HEK293 (cell line): Measurements from ENCODE around the gene CXXC5.
"Not testable (repeated sequence)": the region's sequence is repeated elsewhere in the genome, so short reads cannot be mapped to it uniquely, and the experiment has no call there.

Source experiments
- CTCF ChIA-PET: fragments of 350-600 bp; formaldehyde crosslinking; extraction: SDS; loops from one replicate; lab custom pipeline; 2021; ENCODE audit warnings: antibody characterized with exemption; lab: Yijun Ruan, JAX
- POLR2A ChIA-PET: fragments of 300-600 bp; formaldehyde crosslinking; extraction: SDS; loops from one replicate; lab custom pipeline; 2020; ENCODE audit warnings: antibody characterized with exemption, inconsistent platforms; lab: Yijun Ruan, JAX
- H3K27ac ChIP-seq: fragments of 200-500 bp; sonication (Bioruptor generic); 2 replicates; pipeline ENCODE4 v1.5.1; 2014; ENCODE audit warnings: low read depth, low read length, control low read depth, inconsistent platforms; ENCODE audit errors: extremely low read depth
- H3K36me3 ChIP-seq, 2 experiments: fragments of 200-500 bp in 1 of 2; sonication (Bioruptor generic) in 1 of 2; 1 replicate in 1 of 2; 2 replicates in 1 of 2; pipeline ENCODE4 v1.5.1; 2014 to 2017; ENCODE audit warnings: inconsistent platforms in 2 of 2, low read length in 2 of 2; ENCODE audit not compliant: control insufficient read depth in 2 of 2, insufficient read depth in 1 of 2
- H3K4me1 ChIP-seq: fragments of 200-500 bp; sonication (Bioruptor generic); 2 replicates; pipeline ENCODE4 v1.5.1; 2014; ENCODE audit warnings: mild to moderate bottlenecking, low read length, inconsistent platforms; ENCODE audit not compliant: control insufficient read depth, insufficient read depth
- H3K4me3 ChIP-seq: 2 replicates; pipeline ENCODE4 v1.5.1; 2011; ENCODE audit warnings: low read depth, mild to moderate bottlenecking, control low read depth, low read length, moderate library complexity
- H3K9me3 ChIP-seq: fragments of 200-500 bp; sonication (Bioruptor generic); 2 replicates; pipeline ENCODE4 v1.5.1; 2014; ENCODE audit warnings: low read depth, low read length, inconsistent platforms; ENCODE audit not compliant: control insufficient read depth, insufficient read depth
- GLI4 ChIP-seq: fragments of 450-650 bp; formaldehyde crosslinking; IDR thresholded peaks from 2 replicates; pipeline ENCODE4 v1.5.1; 2016; ENCODE audit warnings: missing biosample characterization, missing genetic modification characterization
- HIC1 ChIP-seq: fragments of 450-650 bp; formaldehyde crosslinking; IDR thresholded peaks from 2 replicates; pipeline ENCODE4 v1.5.1; 2016; ENCODE audit warnings: missing biosample characterization, missing genetic modification characterization
- IKZF3 ChIP-seq: fragments of 450-650 bp; IDR thresholded peaks from 2 replicates; pipeline ENCODE4 v1.5.0; 2018; ENCODE audit warnings: missing biosample characterization, mild to moderate bottlenecking, missing genetic modification characterization, moderate library complexity
- KLF7 ChIP-seq: fragments of 450-650 bp; formaldehyde crosslinking; IDR thresholded peaks from 2 replicates; pipeline ENCODE4 v1.5.1; 2016; ENCODE audit warnings: missing biosample characterization, missing genetic modification characterization, borderline replicate concordance
- MEIS1 ChIP-seq: sonication (generic); formaldehyde crosslinking; IDR thresholded peaks from 2 replicates; pipeline ENCODE4 v1.8.1; 2022; ENCODE audit warnings: missing genetic modification reagents, mild to moderate bottlenecking, borderline replicate concordance
- SCRT1 ChIP-seq: fragments of 450-650 bp; formaldehyde crosslinking; IDR thresholded peaks from 2 replicates; pipeline ENCODE4 v1.5.1; 2016; ENCODE audit warnings: missing biosample characterization, missing genetic modification characterization, borderline replicate concordance
- YY1 ChIP-seq: fragments of 450-650 bp; formaldehyde crosslinking; IDR thresholded peaks from 2 replicates; pipeline ENCODE4 v1.5.1; 2018; ENCODE audit warnings: missing biosample characterization, missing genetic modification characterization
- ZBTB20 ChIP-seq: fragments of 450-650 bp; formaldehyde crosslinking; IDR thresholded peaks from 2 replicates; pipeline ENCODE4 v1.5.1; 2016; ENCODE audit warnings: missing biosample characterization, missing genetic modification characterization
- ZBTB21 ChIP-seq: fragments of 450-650 bp; formaldehyde crosslinking; IDR thresholded peaks from 2 replicates; pipeline ENCODE4 v1.5.1; 2017; ENCODE audit warnings: missing biosample characterization, missing genetic modification characterization
- ZBTB44 ChIP-seq: fragments of 450-650 bp; IDR thresholded peaks from 2 replicates; pipeline ENCODE4 v1.5.1; 2018; ENCODE audit warnings: missing biosample characterization, mild to moderate bottlenecking, missing genetic modification characterization
- ZFP41 ChIP-seq: fragments of 450-650 bp; formaldehyde crosslinking; IDR thresholded peaks from 2 replicates; pipeline ENCODE4 v1.5.1; 2016; ENCODE audit warnings: missing biosample characterization, missing genetic modification characterization, borderline replicate concordance
- ZNF19 ChIP-seq: fragments of 450-650 bp; formaldehyde crosslinking; IDR thresholded peaks from 2 replicates; pipeline ENCODE4; 2016; ENCODE audit warnings: missing biosample characterization, missing genetic modification characterization, low read depth
- ZNF223 ChIP-seq: fragments of 450-650 bp; formaldehyde crosslinking; IDR thresholded peaks from 2 replicates; pipeline ENCODE4 v1.5.1; 2016; ENCODE audit warnings: missing biosample characterization, missing genetic modification characterization
- ZNF23 ChIP-seq: fragments of 450-650 bp; formaldehyde crosslinking; IDR thresholded peaks from 2 replicates; pipeline ENCODE4 v1.5.1; 2016; ENCODE audit warnings: missing biosample characterization, missing genetic modification characterization, borderline replicate concordance
- ZNF239 ChIP-seq: fragments of 450-650 bp; formaldehyde crosslinking; IDR thresholded peaks from 2 replicates; pipeline ENCODE4 v1.5.1; 2016; ENCODE audit warnings: missing biosample characterization, missing genetic modification characterization
- ZNF248 ChIP-seq: fragments of 450-650 bp; formaldehyde crosslinking; IDR thresholded peaks from 2 replicates; pipeline ENCODE4 v1.5.1; 2017; ENCODE audit warnings: missing biosample characterization, missing genetic modification characterization
- ZNF362 ChIP-seq: fragments of 450-650 bp; formaldehyde crosslinking; IDR thresholded peaks from 2 replicates; pipeline ENCODE4 v1.5.1; 2016; ENCODE audit warnings: missing biosample characterization, missing genetic modification characterization
- ZNF433 ChIP-seq: fragments of 450-650 bp; formaldehyde crosslinking; IDR thresholded peaks from 2 replicates; pipeline ENCODE4 v1.5.1; 2016; ENCODE audit warnings: missing biosample characterization, missing genetic modification characterization, low read depth
- ZNF544 ChIP-seq: fragments of 450-650 bp; formaldehyde crosslinking; IDR thresholded peaks from 2 replicates; pipeline ENCODE4 v1.5.0; 2017; ENCODE audit warnings: missing biosample characterization, missing genetic modification characterization
- ZNF571 ChIP-seq: fragments of 450-650 bp; formaldehyde crosslinking; IDR thresholded peaks from 2 replicates; pipeline ENCODE4 v1.5.0; 2017; ENCODE audit warnings: missing biosample characterization, missing genetic modification characterization
- ZNF600 ChIP-seq: fragments of 450-650 bp; formaldehyde crosslinking; IDR thresholded peaks from 2 replicates; pipeline ENCODE4 v1.5.1; 2016; ENCODE audit warnings: missing biosample characterization, missing genetic modification characterization
- ZNF76 ChIP-seq: fragments of 450-650 bp; formaldehyde crosslinking; IDR thresholded peaks from 2 replicates; pipeline ENCODE4; 2016; ENCODE audit warnings: low read depth, missing biosample characterization, missing genetic modification characterization, borderline replicate concordance
- ZSCAN23 ChIP-seq: fragments of 450-650 bp; formaldehyde crosslinking; IDR thresholded peaks from 2 replicates; pipeline ENCODE4 v1.5.1; 2016; ENCODE audit warnings: missing biosample characterization, missing genetic modification characterization

CXXC5 gene

GRCh38 chr5:139601429-139601828 lies 46.7 kb upstream of the CXXC5 start:
- H3K4me3 ChIP-seq: no peak overlapping the region
- no peaks in the 10 kb centered on the region for H3K9me3 ChIP-seq
- H3K4me1 ChIP-seq: no peaks in the 10 kb centered on the region
- TF ChIP-seq ZBTB20 (tag by site-specific recombination) (no peak), MEIS1 (no peak)
- ChIA-PET POLR2A (no interaction called here), CTCF (interaction anchor here (0.7 to 1.2 kb wide), 2 partner anchors 164 to 166 kb away, joined by 3 to 4 read pairs; no protein-coding TSS in a partner anchor)
- peaks cover 45 to 51% of the 10 kb centered on the region in 2 experiments for H3K36me3 ChIP-seq
- no peak overlapping the region for H3K27ac ChIP-seq

- H3K9me3 ChIP-seq, CTCF ChIA-PET, H3K4me1 ChIP-seq, H3K4me3 ChIP-seq, POLR2A ChIA-PET, H3K27ac ChIP-seq: not testable (repeated sequence)
- H3K36me3 ChIP-seq: peaks cover 45 to 51% of the 10 kb centered on the region in 2 experiments
- 0 out of 2 replicates have a peak, but pooled peaks have one; percentile 20 for TF ChIP-seq ZNF362 (tag by site-specific recombination)
Observed at GRCh38 chr5:139601948-139602347, 46.2 kb upstream of the CXXC5 start.

GRCh38 chr5:139605887-139606286 lies 42.3 kb upstream of the CXXC5 start:
- Histone ChIP-seq H3K9me3 (no peaks in the 10 kb centered on the region), H3K4me3 (no peak overlapping the region), H3K27ac (0 out of 2 replicates have a peak overlapping the region, but pooled peaks have one; percentile 9), H3K4me1 (no peaks in the 10 kb centered on the region), H3K36me3 (peaks cover 33 to 47% of the 10 kb centered on the region in 2 experiments)
- TF ChIP-seq IKZF3 (tag by site-specific recombination): no peak
- no peak for TF ChIP-seq ZBTB44
- TF ChIP-seq ZBTB21: no peak
- no peak for TF ChIP-seq KLF7 (tag by site-specific recombination)
- TF ChIP-seq YY1: no peak
- no peak for TF ChIP-seq ZNF76
- TF ChIP-seq ZNF223 (tag by site-specific recombination): no peak
- no peak for TF ChIP-seq ZNF544
- no peak for TF ChIP-seq SCRT1 (tag by site-specific recombination)
- no peak for TF ChIP-seq GLI4 (tag by site-specific recombination)
- TF ChIP-seq ZSCAN23: no peak
- no peak for TF ChIP-seq HIC1
- TF ChIP-seq ZNF19 (tag by site-specific recombination): no peak
- TF ChIP-seq ZNF571 (tag by site-specific recombination): no peak
- no peak for TF ChIP-seq ZNF433 (tag by site-specific recombination)
- TF ChIP-seq ZNF239 (tag by site-specific recombination): no peak
- TF ChIP-seq ZNF248: no peak
- no peak for TF ChIP-seq ZFP41 (tag by site-specific recombination)
- TF ChIP-seq ZNF23 (tag by site-specific recombination): no peak
- no peak for TF ChIP-seq ZNF600 (tag by site-specific recombination)
- ChIA-PET POLR2A (no interaction called here), CTCF (interaction anchor here (0.7 to 2.3 kb wide), 2 partner anchors 28 to 183 kb away, joined by 4 to 6 read pairs; no protein-coding TSS in a partner anchor)
